K562 (cell line): ENCODE results near the gene PIM3. TPM values are rescaled to one million over a fixed set of nuclear protein-coding genes. Genes with fewer than 3 reads are reported as not detected.

ENCODE experiments used
- ATAC-seq: fragments of 200-7000 bp; cut with Tn5 transposase; 3 replicates; pipeline ENCODE4 v1.9.1; 2020; ENCODE audit warnings: moderate library complexity
- BruUV-seq: library from RNA; stranded (reverse); fragments of 400-500 nt; replicated peaks from 2 replicates; lab custom pipeline; 2021; lab: Mats Ljungman, UMichigan
- CTCF ChIA-PET: fragments of 300-600 bp; formaldehyde crosslinking; extraction: SDS; loops from one replicate; lab custom pipeline; 2021; ENCODE audit warnings: low intra/inter-chr PET ratio; lab: Yijun Ruan, JAX
- POLR2A ChIA-PET: fragments of 300-600, 350-650 bp; sonication (Branson Sonifier 250); formaldehyde crosslinking; extraction: SDS; loops from one replicate; lab custom pipeline; 2021; ENCODE audit warnings: antibody characterized with exemption, inconsistent platforms; lab: Yijun Ruan, JAX
- DNase-seq, 4 experiments: peaks; one replicate each; pipeline versions ENCODE4 v3.0.0 to v3.0.0-alpha.2; 2011 to 2018; ENCODE audit warnings: low spot score in 3 of 4, mixed read lengths in 3 of 4; ENCODE audit errors: extremely low read depth in 1 of 4
- FAIRE-seq: peaks from 2 replicates; lab custom pipeline; 2011; peaks lifted over from hg19 to GRCh38; lab: Jason Lieb, UNC
- H2AFZ ChIP-seq: 2 replicates; pipeline ENCODE4 v1.6.0; 2011; ENCODE audit warnings: low read depth, low read length, control low read depth, inconsistent platforms
- H3K27ac ChIP-seq: fragments of 200-600 bp; 3 replicates; pipeline ENCODE4 v1.8.0; 2011; ENCODE audit warnings: low read depth, mild to moderate bottlenecking, control low read depth, inconsistent platforms, low read length, moderate library complexity, mixed read lengths; ENCODE audit errors: extremely low read depth
- H3K27me3 ChIP-seq, 2 experiments: fragments of 300-600 bp in 1 of 2; 2 replicates in 1 of 2; 3 replicates in 1 of 2; pipeline versions ENCODE4 v1.6.0 to v1.8.0; 2011; ENCODE audit warnings: inconsistent platforms in 2 of 2, low read length in 2 of 2, mild to moderate bottlenecking in 1 of 2, mixed read lengths in 1 of 2, moderate library complexity in 1 of 2; ENCODE audit not compliant: control insufficient read depth in 2 of 2, insufficient read depth in 2 of 2
- H3K36me3 ChIP-seq: fragments of 300-600 bp; 3 replicates; pipeline ENCODE4 v1.8.0; 2011; ENCODE audit warnings: mild to moderate bottlenecking, low read length, inconsistent platforms; ENCODE audit not compliant: control insufficient read depth, insufficient read depth
- H3K4me1 ChIP-seq, 2 experiments: fragments of 200-600 bp in 1 of 2; replicated peaks in 1 of 2; 2 replicates in 1 of 2; 3 replicates in 1 of 2; pipeline versions ENCODE4 v1.5.1 to v1.8.0; 2011; ENCODE audit warnings: inconsistent platforms in 2 of 2, low read length in 2 of 2, mild to moderate bottlenecking in 1 of 2, mixed read lengths in 1 of 2, moderate library complexity in 1 of 2; ENCODE audit not compliant: control insufficient read depth in 2 of 2, insufficient read depth in 2 of 2
- H3K4me2 ChIP-seq: 2 replicates; pipeline ENCODE4 v1.6.1; 2011; ENCODE audit warnings: low read length, control low read depth, inconsistent platforms, mixed read lengths; ENCODE audit not compliant: insufficient read depth
- H3K4me3 ChIP-seq: fragments of 200-600 bp; sonication (generic), shearing (Covaris generic); 2 replicates; pipeline ENCODE4 v1.5.1; 2016; ENCODE audit warnings: control low read depth, inconsistent platforms
- H3K79me2 ChIP-seq: fragments of 200-600 bp; 3 replicates; pipeline ENCODE4 v1.8.0; 2011; ENCODE audit warnings: low read length, inconsistent platforms; ENCODE audit not compliant: control insufficient read depth, insufficient read depth
- H3K9ac ChIP-seq, 2 experiments: 2 replicates each; pipeline versions ENCODE4 v1.6.0 to v1.6.1; 2011; ENCODE audit warnings: low read depth in 2 of 2, low read length in 2 of 2, control low read depth in 1 of 2, inconsistent platforms in 1 of 2, mild to moderate bottlenecking in 1 of 2, mixed read lengths in 1 of 2; ENCODE audit not compliant: insufficient read depth in 1 of 2
- H3K9me1 ChIP-seq: one replicate; pipeline ENCODE4 v1.6.0; 2011; ENCODE audit warnings: inconsistent platforms, mild to moderate bottlenecking, low read length, moderate library complexity; ENCODE audit not compliant: control insufficient read depth, insufficient read depth
- H3K9me3 ChIP-seq: replicated peaks from 2 replicates; pipeline ENCODE4 v1.5.1; 2011; ENCODE audit warnings: low read depth, low read length, inconsistent platforms; ENCODE audit not compliant: control insufficient read depth, insufficient read depth
- H4K20me1 ChIP-seq: replicated peaks from 2 replicates; pipeline ENCODE4 v1.6.1; 2011; ENCODE audit warnings: low read length, inconsistent platforms, mixed read lengths; ENCODE audit not compliant: control insufficient read depth, insufficient read depth
- JUNB ChIP-seq: fragments of 450-650 bp; formaldehyde crosslinking; conservative IDR thresholded peaks from 2 replicates; pipeline ENCODE4 v1.4.0; 2020; ENCODE audit warnings: mild to moderate bottlenecking
- POLR2G ChIP-seq: fragments of 200-400 bp; formaldehyde crosslinking; IDR thresholded peaks from 2 replicates; pipeline ENCODE4 v1.6.1; 2017; ENCODE audit warnings: low read depth, mild to moderate bottlenecking, antibody characterized with exemption, low read length, moderate library complexity
- ZNF197 ChIP-seq: fragments of 200-800 bp; sonication (Bioruptor generic); IDR thresholded peaks from 2 replicates; pipeline ENCODE4 v1.6.1; 2016; ENCODE audit warnings: low read depth, missing genetic modification characterization, missing compliant biosample characterization
- WGBS: fragments of 100-300 bp; shearing (Covaris generic); methylation state at CpG from one replicate; pipeline ENCODE4 v1.1.6; 2016; ENCODE audit warnings: low coverage, mixed read lengths; ENCODE audit not compliant: insufficient coverage; ENCODE audit errors: missing lambda C conversion rate; 5-methylcytosine and 5-hydroxymethylcytosine counted together
- in situ Hi-C: fragments of 300-500 bp; cut with MboI; formaldehyde crosslinking; loops from 4 replicates; pipeline ENCODE4 v1.15.0; 2018; ENCODE audit warnings: inconsistent platforms, mixed read lengths
- intact Hi-C: fragments of 100-400 bp; cut with micrococcal nuclease; formaldehyde crosslinking; loops from 2 replicates; pipeline ENCODE4 v1.14.2; 2022
- polyA plus RNA-seq, 8 experiments: library from polyadenylated mRNA; depleted of rRNA in 4 of 8; stranded (reverse) in 5 of 8; unstranded in 3 of 8; fragments of >200 nt; fragmentation: Nextera tagmentation in 2 of 8; fragmentation: Illumina TruSeq in 1 of 8; extraction: Ambion mirVana in 2 of 8; extraction: Trizol in 1 of 8; gene quantifications; 2 replicates each; pipeline versions ENCODE4 v1.2.1 to v1.2.3, GENCODE V29; 2011 to 2014; ENCODE audit warnings: inconsistent platforms in 1 of 8, missing spikeins in 1 of 8
- total RNA-seq, 7 experiments: library from RNA; depleted of rRNA in 6 of 7; stranded (reverse); fragments of >200 nt in 6 of 7; fragmentation: Illumina TruSeq in 2 of 7; extraction: Trizol in 2 of 7; gene quantifications; 2 replicates each; pipeline versions ENCODE4 v1.2.1 to v1.2.3, GENCODE V29; 2011 to 2021; ENCODE audit warnings: low replicate concordance in 1 of 7

The PIM3 gene
- total and polyA plus RNA-seq, 9 of the 15 experiments (the other 6 are each of a cell fraction or from before 2014, with no cell fraction given), result 0.24 to 40.5 (median 5.3) TPM

DNA sequence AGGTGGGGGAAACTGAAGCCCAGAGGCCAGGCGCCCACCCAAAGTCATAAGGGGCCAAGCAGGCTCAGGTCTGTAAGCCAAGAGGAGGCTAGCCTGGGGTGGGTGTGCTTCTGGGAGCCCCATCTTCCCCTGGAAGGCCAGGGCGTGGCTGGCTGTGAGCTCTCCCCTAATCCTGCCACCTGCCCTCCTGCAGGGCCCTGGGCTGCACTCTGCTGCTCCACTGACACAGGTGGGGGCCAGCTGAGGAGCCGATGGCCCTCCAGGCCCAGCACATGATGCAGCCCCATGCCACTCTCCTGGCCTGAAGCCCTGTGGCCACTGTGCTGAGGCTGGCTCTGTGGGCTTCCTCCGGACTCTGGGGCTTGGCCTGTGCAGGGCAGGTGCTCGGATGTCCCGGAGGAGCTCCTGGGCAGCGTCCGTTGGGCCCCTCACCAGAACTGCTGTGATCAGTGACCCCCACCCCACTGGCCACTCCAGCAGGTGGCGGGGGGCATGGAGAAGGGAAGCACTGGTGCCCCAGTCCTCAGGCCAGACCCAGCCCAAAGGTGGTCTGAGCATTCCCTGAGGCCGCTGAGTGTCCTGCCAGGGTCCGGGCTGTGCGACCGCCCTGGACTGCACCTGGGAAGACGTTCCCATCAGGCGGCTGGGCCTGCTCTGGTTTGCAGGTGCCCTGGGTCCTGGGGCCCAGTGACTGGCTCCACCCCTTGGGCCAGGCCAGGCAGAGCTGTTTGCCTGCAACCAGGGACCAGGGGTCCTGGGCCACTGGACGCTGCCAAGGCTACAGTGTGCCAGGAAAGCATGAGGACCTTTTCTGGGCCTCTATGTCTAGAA lies 8.5 kb downstream of the PIM3 start:
- peaks cover 21 to 95% of the 10 kb centered on the region in 2 experiments for H3K4me1 ChIP-seq
- in situ Hi-C loops (no loop called here), intact Hi-C loops (no loop called here)
- no peak for ATAC-seq
- peaks cover 8% of the 10 kb centered on the region for H3K79me2 ChIP-seq
- peaks cover 11% of the 10 kb centered on the region; the same call in 1 of the 3 replicates for H3K36me3 ChIP-seq
- 89% methylated on average over 14 of the region's 16 CpGs for WGBS
- no peak overlapping the region for H3K4me2 ChIP-seq
- TF ChIP-seq JUNB (CRISPR knock-in tag) (no peak), ZNF197 (no peak), POLR2G (peak; percentile 49)
- peak overlapping the region in 1 of 2 experiments; percentile 64; a peak in 2 of 4 replicates for H3K9ac ChIP-seq
- ChIA-PET CTCF (no interaction called here), POLR2A (interaction anchor here (0.6 to 0.9 kb wide), 2 partner anchors 27 to 218 kb away, joined by 3 read pairs; no protein-coding TSS in a partner anchor)
- no peak for FAIRE-seq
- H2AFZ ChIP-seq, result no peak overlapping the region
- DNase-seq, result no peak
- no TSS peak for BruUV-seq
- no peaks in the 10 kb centered on the region for H3K27me3 ChIP-seq
- H3K27ac ChIP-seq, result no peak overlapping the region
- H3K4me3 ChIP-seq, result no peak overlapping the region
- H4K20me1 ChIP-seq, result no peaks in the 10 kb centered on the region
- peaks cover 4% of the 10 kb centered on the region for H3K9me1 ChIP-seq
- H3K9me3 ChIP-seq, result no peaks in the 10 kb centered on the region
